ENCODE measurements around the gene CDCA8. TPM values are rescaled to one million over a fixed set of nuclear protein-coding genes. Genes with fewer than 3 reads are reported as not detected.

The CDCA8 gene
- total and polyA plus RNA-seq, 8 donors: 0.19 to 0.79 (median 0.44) TPM

DNA sequence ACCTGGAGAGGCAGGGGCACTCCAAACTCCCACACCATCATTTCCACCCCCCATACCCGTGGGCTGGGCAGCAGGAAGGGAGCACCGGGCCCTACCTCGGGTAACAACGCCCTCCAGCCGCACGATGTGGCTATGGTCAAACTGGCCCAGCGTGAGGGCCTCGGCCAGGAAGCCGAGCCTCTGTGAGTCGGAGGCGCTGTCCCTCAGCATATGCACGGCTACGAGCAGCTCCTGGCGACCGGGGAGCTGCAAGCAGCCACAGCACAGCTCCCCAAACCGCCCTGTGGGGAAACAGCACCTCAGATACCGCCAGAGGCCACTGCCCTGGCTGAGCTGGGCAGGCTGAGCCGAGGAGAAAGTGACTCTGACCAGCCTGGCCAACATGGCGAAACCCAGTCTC lies 29.2 kb downstream of the CDCA8 start:
- 62 to 63% methylated on average over 19 of the region's 19 CpGs for WGBS, 2 donors
- TF ChIP-seq, protein P1, sequence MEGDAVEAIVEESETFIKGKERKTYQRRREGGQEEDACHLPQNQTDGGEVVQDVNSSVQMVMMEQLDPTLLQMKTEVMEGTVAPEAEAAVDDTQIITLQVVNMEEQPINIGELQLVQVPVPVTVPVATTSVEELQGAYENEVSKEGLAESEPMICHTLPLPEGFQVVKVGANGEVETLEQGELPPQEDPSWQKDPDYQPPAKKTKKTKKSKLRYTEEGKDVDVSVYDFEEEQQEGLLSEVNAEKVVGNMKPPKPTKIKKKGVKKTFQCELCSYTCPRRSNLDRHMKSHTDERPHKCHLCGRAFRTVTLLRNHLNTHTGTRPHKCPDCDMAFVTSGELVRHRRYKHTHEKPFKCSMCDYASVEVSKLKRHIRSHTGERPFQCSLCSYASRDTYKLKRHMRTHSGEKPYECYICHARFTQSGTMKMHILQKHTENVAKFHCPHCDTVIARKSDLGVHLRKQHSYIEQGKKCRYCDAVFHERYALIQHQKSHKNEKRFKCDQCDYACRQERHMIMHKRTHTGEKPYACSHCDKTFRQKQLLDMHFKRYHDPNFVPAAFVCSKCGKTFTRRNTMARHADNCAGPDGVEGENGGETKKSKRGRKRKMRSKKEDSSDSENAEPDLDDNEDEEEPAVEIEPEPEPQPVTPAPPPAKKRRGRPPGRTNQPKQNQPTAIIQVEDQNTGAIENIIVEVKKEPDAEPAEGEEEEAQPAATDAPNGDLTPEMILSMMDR (IDR thresholded peaks at IDR 0.05): no peak
- FAIRE-seq (no peak), ATAC-seq (no peak), DNase-seq (no peak)
- Histone ChIP-seq H3K27ac (no peak overlapping the region), H3K27me3 (no peaks in the 10 kb centered on the region), H3K36me3 (no peaks in the 10 kb centered on the region), H3K4me1 (no peaks in the 10 kb centered on the region), H3K9me3 (no peaks in the 10 kb centered on the region), H3K4me3 (no peak overlapping the region)
- intact Hi-C loops (cut with DNase I): no loop called here

DNA sequence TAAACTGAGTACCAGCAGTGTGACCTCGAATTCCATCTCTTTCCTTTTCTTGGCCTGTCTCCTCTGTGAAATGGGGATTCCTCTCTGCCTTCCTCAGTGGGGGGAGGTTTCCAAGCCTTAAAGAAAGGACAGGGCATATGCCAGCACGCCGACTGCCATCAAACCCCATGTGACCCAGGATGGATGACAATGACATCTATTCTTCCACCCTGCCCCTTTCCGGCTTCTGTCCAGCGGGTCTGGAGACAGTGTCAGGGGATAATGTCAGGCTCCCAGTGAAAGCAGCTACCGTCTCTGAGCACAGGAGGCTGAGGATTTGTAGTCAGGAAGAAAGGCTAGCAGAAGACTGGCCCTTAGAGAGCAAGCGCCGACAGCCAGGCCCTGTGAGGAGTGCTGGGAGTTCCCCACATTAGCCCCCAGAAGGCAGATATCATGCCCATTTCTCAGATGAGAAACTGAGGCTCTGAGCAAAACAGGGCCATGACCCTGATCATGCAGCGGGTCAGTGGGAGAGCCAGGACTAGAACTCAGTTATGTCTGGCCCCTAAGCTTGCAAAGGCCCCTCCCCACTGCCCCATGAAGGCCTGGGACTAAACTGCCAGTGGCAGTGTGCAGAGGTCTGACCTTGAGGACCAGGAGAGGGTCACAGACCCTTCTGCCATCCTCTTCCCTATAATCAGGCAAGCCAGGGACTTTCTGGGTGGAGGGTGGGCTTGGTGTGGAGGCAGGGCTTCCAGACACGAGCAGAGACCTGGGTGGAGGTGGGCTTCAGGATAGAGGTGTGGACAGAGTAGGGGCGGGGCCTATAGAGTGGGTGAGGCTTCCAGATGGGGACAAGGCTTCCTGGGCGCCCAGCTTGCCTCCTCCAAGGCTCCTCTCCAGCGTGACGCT lies 30.1 kb downstream of the CDCA8 start:
- H3K27me3 ChIP-seq: no peaks in the 10 kb centered on the region
- 78% methylated on average over 14 of the region's 14 CpGs for WGBS, 2 donors

DNA sequence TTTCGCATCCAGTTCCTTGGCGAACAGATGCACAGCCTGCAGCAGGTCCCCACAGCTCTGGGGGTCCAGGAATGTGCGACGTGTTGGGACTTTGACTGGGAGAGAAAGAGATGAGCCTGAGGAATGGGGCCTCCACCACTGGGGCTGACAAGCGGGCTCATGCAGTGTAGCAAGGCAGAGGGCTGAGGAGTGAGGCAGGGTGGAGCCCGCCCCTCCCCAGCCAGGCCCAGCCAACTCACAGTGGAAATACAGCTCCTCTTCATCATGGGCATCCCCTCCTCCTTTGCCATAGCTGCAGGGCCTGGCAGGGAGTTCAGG lies 30.7 kb downstream of the CDCA8 start:
- Histone ChIP-seq H3K27me3 (no peaks in the 10 kb centered on the region), H3K9me3 (no peaks in the 10 kb centered on the region), H3K27ac (no peak overlapping the region), H3K4me3 (no peak overlapping the region), H3K36me3 (no peaks in the 10 kb centered on the region), H3K4me1 (no peaks in the 10 kb centered on the region)
- DNase-seq (no peak), ATAC-seq (no peak), FAIRE-seq (no peak)
- intact Hi-C loops (cut with DNase I): no loop called here
- 81 to 89% methylated on average over 6 of the region's 6 CpGs for WGBS, 2 donors
- TF ChIP-seq, protein P1 (IDR thresholded peaks at IDR 0.05): no peak

More for the DNA sequence above, 30.1 kb downstream of the CDCA8 start:
- no peak overlapping the region for H3K27ac ChIP-seq
- H3K36me3 ChIP-seq: no peaks in the 10 kb centered on the region
- DNase-seq: no peak
- TF ChIP-seq, protein P1 (IDR thresholded peaks at IDR 0.05): no peak
- no peak overlapping the region for H3K4me3 ChIP-seq
- no peaks in the 10 kb centered on the region for H3K9me3 ChIP-seq
- intact Hi-C loops (cut with DNase I): no loop called here
- no peak for FAIRE-seq
- ATAC-seq: no peak
- H3K4me1 ChIP-seq: no peaks in the 10 kb centered on the region

DNA sequence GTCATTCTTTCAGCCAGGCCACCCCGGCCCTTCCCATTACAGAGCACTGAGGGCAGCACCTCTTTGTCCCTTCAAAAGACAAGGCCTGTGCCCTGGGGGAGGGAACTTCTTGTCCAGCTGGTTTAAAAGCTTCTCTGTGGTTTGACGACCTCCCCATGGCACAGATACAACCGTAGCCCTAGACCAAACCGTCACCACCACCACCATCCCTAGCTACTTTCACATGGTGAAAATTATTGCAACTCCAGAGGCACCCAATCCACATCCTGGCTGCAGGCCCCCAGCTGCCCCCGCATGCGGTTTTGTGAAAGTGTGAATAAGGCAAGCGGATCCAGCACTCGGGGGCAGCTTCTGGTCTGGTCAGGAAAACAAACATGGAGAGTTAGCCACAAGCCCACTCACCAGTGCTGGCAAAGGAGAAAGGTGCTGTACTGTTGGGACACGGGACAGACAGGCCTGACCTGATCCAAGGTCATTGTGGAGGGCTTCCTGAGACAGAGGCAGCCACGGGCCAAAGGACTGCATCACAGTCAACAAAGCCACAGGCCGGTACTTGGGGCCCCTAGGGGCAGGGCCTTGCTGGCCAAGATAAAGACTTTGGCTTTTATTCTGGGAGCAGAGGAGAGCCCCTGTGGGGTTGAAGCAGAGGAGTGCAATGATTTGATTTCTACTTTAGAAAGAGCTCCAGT lies 31.2 kb downstream of the CDCA8 start:
- Histone ChIP-seq H3K4me3 (no peak overlapping the region), H3K9me3 (no peaks in the 10 kb centered on the region), H3K27me3 (no peaks in the 10 kb centered on the region), H3K36me3 (no peaks in the 10 kb centered on the region), H3K27ac (no peak overlapping the region), H3K4me1 (no peaks in the 10 kb centered on the region)
- no peak for ATAC-seq
- DNase-seq: no peak
- TF ChIP-seq, protein P1 (IDR thresholded peaks at IDR 0.05): no peak
- intact Hi-C loops (cut with DNase I): no loop called here
- FAIRE-seq: no peak
- 61 to 66% methylated on average over 11 of the region's 11 CpGs for WGBS, 2 donors

DNA sequence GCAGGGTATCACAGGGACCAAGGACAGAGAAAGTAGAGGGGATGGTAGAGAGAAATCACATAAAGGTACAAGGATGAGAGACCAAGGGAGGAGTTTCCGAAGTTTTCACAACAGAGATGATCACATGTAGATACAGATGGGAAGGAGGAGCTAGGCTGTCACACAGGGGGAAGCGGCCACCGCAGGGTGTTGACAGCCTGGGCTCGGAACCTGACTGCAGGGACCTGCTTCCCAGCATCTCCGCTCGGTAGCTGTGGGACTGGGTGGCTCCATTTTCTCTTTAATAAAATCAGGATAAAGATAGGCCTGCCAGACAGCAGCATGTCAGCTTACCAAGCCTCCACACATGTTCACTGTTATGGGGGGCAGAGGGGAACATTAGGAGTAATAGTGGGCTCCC lies 32.3 kb downstream of the CDCA8 start:
- Histone ChIP-seq H3K36me3 (no peaks in the 10 kb centered on the region), H3K4me3 (no peak overlapping the region), H3K4me1 (no peaks in the 10 kb centered on the region), H3K27ac (no peak overlapping the region), H3K9me3 (no peaks in the 10 kb centered on the region), H3K27me3 (no peaks in the 10 kb centered on the region)
- DNase-seq: no peak
- intact Hi-C loops (cut with DNase I): no loop called here
- no peak for FAIRE-seq
- TF ChIP-seq, protein P1 (IDR thresholded peaks at IDR 0.05): no peak
- WGBS, 2 donors: 84 to 87% methylated on average over 6 of the region's 6 CpGs
- ATAC-seq: no peak

Data from pancreas (tissue), 10 donors.